Body of pancreas (tissue), 4 donors: ENCODE data around the gene SHC4.

Source experiments
- POLR2A ChIP-seq, 3 donors: fragments of 450-650 bp; IDR thresholded peaks; one replicate each; pipeline ENCODE4 v1.6.1; 2016; ENCODE audit warnings: antibody characterized with exemption in 3 of 3, mild to moderate bottlenecking in 2 of 3
- TF ChIP-seq, protein P1 (sequence below), 7 experiments: fragments of 450-650 bp in 4 of 7; fragments of 200-600 bp in 3 of 7; sonication (generic) in 3 of 7; IDR thresholded peaks; one replicate each; pipeline ENCODE4 v1.5.1; 2016 to 2019; ENCODE audit warnings: antibody characterized with exemption in 7 of 7

DNA sequence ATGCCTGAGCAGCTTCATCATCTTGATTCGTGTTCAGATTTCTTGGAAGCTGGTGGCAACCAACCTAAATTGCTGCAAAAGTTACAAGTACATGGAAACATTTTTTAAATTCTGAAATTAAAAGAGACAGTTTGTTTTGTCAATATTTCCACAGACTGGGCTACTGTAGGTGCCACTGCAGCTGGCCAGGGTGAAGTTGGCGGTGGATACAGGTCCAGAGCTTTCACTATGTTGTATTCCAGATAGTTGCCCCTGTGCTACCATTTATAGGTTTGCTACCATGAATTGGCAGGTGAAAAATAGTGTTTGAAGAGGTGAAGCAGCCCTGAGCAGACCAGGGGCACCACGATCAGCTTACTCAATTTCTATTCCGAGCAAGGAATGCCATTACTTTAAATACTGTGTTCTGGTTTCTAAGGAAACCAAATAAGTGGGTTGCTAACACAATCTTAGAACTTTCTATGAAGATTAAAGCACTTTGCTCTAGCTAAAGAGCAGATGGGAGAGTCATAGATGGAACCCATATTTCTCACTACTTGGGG is 21.2 kb upstream of the SHC4 start:
- no peak for TF ChIP-seq POLR2A (IDR thresholded peaks at IDR 0.05)
- TF ChIP-seq, protein P1, sequence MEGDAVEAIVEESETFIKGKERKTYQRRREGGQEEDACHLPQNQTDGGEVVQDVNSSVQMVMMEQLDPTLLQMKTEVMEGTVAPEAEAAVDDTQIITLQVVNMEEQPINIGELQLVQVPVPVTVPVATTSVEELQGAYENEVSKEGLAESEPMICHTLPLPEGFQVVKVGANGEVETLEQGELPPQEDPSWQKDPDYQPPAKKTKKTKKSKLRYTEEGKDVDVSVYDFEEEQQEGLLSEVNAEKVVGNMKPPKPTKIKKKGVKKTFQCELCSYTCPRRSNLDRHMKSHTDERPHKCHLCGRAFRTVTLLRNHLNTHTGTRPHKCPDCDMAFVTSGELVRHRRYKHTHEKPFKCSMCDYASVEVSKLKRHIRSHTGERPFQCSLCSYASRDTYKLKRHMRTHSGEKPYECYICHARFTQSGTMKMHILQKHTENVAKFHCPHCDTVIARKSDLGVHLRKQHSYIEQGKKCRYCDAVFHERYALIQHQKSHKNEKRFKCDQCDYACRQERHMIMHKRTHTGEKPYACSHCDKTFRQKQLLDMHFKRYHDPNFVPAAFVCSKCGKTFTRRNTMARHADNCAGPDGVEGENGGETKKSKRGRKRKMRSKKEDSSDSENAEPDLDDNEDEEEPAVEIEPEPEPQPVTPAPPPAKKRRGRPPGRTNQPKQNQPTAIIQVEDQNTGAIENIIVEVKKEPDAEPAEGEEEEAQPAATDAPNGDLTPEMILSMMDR (IDR thresholded peaks at IDR 0.05), result no peak
